DMS53 treated with DMSO at 0.1 percent for 48 hours (cell line): Measurements from ENCODE around the gene RERE.

Experiments used
- DNase-seq: peaks from one replicate; lab custom pipeline; 2025; ENCODE audit not compliant: unreplicated experiment; lab: John Stamatoyannopoulos, UW

The RERE gene

DNA sequence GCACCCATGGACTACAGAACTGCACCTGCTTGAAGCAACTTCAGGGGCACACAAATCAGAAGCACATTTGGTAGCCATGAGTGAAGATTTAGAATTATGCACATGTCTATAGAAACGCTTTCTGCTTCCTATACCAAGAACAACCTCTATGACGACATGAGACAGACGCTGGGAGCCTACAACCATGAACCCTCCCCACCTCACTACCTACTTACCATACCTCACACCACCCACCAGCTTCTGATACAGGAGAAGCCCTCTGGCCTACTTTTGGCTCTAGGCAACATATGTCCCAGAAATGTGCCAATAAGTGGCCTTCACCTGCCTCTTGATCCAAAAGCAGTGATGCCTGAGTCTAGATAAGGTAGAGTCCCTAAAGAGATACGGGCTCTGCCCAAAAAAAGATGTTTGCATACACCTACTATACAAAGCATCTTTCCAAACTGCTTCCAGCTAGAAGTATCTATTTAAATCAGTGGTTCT, 441.0 kb downstream of the RERE start:
- no peak for DNase-seq

DNA sequence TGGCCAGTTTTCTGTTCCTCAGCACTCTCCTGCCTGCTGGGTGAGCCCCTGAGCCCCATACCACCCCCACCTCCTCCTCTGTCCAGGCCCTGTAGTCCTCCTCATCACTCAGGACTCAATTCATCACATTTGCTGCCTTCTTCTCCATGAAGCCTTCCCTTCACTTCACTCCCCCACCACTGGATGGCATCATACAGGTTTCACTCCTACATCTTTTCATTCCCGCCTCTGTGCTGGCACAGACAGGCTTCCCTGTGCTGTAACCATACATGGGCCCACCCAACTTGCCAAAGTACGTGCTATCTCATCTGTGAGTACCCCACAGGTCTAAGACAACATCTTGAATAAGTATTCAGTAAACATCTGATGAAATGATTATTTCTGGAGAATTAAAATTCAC, 442.6 kb downstream of the RERE start:
- DNase-seq = peak; percentile 21

DNA sequence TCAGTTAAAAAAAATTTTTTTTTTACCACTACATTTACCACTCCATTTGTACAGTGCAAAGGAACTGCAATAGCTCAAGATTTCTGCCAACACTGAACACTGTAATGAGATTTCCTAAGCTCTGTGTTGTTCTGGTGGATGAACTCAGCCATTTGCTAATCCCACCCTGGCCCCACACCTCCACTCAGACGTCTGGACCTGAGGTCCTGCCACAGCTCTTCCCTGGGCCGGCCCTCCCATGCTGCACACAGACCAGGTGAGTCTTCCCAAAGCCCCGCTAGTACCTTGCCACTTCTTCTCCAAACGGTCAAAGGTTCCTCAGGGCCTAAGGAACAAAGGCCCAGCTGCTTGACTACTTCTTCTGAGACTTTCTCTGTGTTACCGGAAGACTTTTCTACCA, 443.1 kb downstream of the RERE start:
- no peak for DNase-seq

DNA sequence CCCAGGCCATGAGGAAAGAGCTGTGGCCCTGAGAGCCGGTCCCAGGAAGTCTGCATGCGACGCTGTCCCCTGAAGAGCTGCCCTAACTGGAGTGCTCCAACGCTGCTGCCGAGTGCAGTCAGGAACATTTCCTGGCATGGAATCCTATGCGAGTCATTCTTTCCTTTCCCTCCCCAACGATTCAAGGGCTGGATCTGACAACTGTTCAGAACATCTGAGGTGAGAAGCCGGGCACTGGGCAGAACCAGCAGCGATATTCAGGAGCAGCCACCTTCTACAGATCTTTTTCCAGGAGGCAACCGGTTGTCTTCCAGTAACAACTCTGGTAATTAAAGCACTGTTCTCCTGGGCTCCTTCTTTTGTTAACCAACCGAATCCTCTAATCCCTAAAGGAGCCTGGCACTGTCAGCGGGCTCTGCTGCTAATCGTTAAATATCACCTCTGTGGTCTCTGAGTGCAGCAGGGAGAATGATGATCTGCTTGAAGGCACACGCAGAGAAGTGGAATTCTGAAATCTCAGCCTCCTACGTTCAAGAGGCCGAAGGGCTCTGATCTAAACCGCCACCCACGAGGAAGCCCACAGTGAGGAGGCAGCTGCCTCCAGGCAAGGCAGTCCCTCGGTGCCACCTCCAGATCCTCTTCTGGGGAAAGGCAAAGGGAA, 443.7 kb downstream of the RERE start:
- no peak for DNase-seq

DNA sequence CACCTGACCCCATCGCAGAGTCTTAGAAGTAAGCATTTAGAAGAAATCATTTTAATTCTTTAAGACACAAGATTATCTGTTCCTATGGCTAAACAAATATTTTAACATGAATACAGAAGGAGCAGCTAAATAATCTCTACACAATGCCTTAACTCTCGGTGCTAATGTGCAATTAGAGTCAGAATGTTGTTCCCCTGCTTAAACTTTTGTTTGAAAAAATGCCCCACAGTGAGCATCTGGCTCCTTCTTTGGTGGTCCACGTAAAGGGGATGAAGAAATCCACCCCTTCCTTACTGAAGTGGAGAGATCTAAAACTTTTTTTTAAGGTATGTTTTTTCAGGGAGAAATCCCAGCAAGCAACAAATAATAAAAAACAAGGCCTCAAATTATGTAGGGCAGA, 444.3 kb downstream of the RERE start:
- DNase-seq = no peak

DNA sequence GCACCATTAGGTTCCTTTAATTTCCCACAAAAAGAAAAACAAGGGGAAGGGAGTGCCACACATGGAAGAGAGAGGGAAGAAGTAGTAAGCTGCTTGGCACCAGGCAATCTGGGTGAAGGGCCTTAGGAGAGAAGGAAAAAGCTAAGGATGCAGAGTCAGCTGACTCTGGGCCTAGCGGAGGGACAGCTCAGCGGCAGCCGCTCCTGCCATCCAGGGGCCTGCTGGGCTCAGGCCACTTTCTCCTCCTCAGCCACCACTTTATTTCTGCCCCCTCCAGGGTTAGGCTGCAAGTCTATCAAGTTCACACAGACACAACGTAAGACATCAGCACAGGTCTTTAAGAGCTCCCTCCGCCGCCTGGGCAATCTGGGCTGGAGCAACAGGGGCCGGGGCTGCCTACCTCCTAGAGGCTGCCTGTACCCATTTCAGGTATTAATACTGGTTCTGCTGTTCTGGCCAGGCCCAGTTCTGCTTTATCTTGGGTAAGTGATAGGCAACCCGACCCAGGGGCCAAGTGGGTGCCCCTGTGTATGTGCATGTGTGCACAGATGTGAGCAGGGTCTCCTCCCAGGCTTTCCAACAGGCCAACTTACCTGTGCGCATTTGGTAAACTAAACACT, 446.0 kb downstream of the RERE start:
- no peak for DNase-seq

DNA sequence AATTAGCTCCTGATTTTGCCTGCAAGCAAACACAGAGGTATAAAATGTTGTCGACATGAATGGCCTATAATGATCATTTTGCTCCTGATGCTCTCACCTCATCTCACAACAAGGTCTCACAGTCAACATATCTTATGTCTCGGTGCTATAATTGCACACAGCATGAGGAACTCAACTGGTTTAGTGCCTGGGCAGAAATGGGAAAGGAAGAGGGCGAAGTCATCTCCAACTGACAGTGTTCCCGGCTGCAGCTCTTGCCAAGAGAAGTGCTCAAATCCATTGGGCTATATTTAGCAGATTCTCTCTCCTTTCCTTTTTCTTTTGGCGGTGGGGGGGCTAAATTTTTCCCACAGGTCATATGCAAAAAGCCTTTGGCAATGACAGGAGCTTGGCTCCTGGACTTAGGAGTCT, 446.5 kb downstream of the RERE start:
- DNase-seq = no peak

DNA sequence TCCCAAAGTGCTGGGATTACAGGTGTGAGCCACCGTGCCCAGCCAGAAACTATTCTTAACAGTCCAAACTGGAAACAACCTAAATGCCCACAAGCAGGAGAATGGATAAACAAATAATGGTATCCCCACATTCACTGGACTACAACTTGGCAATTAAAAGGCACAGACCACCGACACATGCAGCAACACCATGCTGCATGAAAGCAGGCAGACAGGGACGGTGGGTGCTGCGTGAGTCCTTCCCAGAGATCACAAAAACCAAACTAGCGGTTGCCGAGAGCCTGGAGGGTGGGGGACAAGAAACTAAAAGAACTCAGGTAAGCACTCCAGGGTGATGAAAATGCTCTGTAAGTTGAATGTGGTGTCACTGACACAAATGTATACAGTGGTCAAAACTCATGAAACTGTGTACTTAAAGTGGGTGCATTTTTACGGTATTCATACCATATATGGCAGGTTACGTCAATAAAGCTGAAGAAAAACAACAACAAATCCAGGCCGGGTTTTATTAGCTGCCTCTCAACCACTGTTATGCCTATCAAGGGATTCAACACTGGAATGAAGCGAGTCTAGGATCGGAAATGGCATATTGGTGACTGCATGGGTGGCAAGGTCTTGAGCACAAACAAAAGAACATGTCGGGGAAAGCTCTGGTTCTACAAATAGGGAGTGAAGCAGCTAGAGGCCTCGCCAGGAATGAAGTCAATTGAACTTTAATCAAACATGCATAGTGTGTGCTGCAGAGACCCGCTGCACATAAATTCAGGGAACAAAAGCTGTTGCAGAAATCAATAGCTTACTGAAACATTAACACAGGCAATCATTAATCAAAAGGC, 447.2 kb downstream of the RERE start:
- no peak for DNase-seq

DNA sequence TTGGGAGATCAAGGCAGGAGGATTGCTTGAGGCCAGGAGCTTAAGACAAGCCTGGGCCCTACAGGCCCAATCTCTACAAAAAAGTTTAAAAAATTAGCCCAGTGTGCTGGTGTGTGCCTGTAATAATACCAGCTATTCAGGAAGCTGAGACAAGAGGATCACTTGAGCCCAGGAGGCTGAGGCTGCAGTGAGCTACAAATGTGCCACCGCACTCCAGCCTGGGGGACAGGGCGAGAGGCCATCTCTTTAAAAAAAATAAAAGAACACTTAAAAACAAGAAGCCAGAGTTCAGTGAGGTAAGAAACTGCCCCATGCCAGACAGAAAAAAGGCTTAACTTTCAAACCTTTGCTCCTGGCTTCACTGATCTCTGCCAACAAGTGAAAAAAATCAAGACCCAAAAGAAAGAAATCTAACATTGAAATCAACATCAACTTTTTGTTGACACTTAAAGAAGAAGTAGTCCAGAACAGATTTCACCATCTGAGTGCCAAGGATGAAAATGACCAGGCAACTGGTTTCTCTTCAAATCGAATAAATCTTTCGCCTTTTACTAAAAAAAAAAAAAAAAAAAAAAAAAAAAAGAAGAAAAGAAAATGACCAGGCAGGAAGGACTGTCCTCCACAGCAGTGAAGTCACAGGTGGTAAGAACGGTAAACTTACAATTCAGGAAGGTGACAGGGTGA, 448.3 kb downstream of the RERE start:
- no peak for DNase-seq

DNA sequence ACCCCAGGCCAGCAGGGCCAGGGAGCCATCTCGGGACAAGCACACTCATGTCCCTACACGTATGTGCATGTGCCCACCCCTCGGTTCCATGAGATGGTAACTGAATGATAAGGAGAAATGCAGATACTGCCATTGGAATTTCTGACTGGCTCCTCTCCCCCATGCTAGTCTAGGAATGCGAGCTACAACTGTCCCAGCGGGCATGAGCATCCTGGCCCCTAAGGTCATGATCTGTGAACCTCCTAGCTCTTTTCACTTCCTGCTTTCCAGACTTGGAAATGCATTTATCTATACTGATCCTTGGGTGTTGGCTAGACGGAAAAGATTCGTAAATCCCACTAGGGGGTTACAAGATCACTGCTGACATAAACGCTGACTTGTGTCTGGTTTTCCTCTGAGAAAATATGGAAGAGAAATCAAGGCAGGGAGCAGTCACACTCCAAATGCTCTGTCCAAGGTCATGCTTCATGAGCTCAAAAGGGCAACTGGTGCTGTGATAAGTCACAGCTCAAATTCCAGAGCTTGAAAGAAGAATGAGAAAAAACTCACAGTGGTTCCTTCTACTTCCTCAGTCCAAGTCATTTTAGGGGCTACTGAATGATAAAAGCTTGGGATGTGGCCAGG, 449.8 kb downstream of the RERE start:
- no peak for DNase-seq

DNA sequence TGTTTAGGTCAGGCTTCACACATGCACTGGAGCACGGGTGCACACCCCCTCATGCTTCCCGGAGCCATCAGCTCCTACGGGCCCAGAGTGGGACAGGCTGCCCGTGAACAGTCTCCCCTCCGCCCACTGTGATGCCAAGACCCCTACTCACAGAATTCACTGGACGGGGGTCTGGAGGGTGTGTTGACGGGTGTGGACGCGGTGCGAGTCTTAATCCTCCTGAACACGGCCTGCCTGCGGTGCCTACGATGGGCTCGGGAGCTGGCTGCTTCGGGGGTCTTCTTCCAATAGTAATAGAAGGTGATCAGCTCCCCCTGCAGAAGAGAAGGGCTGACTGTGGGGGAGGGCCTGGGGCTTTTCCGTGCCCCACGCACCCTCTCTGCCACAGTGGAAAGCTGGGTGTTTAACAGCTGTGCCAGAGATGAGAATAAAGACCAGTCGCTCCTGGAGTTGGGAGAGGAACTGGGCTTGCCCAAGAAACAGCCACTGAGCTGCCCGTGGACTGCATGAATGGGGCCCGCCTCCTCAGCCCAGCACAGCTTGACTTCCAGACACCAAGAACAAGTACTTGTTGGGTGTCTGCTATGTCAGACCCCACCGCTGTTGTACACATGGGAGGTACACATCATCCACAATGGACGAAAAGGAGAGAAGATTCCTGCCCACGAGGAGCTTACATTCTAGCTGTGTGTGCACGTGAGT, 451.6 kb downstream of the RERE start:
- no peak for DNase-seq

DNA sequence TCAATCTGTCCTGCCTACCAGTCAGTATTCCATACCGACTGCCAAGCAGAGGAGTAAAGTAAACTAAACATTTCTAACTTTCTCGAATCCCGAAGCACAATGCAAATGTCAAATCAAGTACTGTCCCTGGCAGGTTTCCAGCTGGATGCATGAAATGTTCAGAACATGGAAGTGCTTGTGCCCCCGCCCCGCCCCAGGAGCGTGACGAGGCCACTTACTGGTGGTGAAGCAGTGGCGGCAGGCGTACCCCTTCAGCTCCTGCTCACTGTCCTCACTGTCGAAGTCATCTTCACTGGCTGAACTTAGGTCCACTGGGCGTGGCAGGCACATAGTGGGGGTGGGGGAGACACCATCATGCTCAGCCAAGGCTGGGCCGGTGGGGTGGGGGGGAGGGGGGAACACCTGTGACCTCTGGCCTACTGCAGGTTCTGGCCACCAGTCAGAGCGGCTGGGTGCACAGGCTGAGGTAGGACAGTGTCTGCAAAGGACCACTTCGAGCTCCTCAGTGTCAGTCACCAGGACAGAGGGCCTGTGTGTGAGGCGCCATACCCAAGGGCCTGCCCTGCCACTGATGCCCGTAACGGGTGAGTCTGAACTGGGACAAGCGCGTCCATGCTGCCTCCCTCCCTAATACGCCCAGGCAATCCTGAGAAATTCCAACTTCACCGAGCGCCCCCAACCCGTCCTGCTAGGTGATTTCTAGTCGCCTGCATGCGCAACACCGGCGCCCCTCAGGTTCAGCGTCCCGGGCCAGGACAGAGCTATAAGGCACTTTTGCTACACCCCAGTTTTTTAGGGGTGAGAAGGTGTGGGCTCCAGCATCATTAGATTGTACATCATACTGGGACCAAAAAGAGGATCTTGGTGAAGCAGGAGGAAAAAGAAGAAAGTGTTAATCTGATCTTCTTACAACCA, 452.7 kb downstream of the RERE start:
- no peak for DNase-seq

DNA sequence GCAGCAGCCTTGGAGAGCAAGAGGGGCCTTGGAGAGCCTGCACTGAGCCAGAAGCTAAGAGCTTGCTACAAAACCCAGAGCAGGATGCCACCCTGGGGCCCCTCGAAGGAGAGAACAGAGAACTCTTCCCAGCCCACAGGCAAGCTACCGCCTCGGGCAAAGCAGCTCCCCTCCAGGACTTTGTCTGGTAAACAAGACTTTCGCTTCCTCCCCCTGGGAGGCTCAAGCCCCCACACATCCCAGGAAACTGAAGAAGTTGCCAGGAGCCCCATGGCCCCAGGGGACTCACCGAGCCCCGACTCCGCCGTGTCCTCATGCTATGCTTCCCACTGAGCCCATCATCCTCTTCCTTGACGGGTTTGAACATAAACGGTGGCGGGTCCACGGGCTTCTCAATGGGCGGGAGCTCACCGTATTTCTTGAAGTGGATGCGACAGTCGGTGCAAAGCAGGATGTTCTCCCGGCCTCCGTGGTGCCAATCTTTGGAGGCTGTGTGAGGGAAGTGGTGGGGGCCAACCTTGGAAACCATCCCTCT, 453.6 kb downstream of the RERE start:
- DNase-seq = no peak

DNA sequence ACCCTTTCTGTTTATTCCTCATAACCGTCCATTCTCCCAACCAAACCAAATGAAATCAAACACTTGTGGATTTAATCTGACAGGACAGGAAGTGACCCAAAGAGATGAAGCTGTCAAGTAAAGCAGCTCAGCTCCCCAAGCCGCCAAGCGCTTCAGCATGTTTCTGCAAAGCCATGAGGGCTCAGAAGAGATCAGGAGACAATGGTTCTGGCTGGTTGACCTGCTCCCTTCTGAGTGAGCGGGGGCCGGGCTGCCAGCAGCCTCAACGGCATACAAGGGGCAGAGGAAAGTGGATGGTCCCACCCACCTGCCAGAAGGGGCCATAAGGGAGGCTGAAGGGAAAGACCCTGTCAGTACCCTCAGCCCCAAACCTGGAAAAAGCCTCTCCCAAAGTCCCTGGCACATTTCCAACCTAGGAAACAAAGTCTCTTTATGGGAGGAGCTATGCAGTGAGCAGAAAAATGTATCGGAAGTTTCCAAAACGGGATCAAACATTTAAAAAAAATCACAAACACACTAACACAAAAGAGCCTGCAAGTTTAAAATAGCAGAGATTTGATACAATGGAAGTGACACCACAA, 454.2 kb downstream of the RERE start:
- no peak for DNase-seq

DNA sequence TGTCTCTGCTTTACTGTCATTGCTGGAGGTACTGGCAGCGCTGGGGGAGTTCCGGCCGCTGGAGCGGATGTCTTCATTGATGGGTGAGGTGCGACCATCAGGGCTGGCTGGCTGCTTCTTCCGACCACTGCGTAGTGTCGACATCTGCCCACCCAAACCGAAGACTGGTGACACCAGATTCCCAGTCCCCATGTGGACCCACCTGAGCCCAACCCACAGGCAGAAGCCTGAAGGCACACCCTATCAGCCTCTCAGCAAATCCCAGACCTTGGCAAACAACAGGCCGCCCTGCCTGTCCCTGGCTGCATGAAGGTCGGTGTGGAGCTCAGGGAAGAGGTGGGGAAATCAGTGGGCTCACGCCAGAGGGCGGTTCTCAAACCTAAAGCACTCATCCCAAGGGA, 454.7 kb downstream of the RERE start:
- no peak for DNase-seq

DNA sequence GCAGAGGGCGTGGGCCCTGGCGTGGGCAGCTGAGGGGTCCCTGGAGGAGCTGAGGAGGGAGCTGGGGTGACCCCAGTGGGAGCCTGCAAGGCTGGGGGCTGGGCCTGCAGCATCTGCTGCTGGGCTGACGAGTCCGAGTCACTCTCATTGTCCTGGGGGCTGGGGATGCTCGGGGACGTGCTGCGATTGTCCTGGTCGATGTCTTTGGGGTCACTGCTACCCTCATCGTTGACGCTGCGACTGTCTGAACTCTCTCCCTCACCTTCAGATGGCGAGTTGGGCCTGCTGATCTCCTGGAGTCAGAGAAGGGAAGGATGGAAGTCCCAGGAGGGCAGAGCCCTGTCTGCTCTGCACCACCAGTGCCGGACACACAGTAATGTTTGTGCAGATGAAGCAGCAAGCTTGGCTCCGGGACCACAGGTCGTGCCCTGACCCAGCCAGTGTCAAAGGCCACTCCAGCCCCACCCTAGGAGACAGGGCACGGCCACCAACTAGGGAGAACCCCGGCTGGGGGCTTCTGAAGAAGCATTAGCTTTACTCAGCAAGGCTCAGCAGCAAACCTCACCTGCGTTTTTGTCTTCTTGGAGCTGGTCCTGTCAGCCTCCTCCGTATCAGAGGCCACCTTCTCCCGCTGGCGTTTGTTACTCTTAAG, 456.1 kb downstream of the RERE start:
- DNase-seq = no peak

DNA sequence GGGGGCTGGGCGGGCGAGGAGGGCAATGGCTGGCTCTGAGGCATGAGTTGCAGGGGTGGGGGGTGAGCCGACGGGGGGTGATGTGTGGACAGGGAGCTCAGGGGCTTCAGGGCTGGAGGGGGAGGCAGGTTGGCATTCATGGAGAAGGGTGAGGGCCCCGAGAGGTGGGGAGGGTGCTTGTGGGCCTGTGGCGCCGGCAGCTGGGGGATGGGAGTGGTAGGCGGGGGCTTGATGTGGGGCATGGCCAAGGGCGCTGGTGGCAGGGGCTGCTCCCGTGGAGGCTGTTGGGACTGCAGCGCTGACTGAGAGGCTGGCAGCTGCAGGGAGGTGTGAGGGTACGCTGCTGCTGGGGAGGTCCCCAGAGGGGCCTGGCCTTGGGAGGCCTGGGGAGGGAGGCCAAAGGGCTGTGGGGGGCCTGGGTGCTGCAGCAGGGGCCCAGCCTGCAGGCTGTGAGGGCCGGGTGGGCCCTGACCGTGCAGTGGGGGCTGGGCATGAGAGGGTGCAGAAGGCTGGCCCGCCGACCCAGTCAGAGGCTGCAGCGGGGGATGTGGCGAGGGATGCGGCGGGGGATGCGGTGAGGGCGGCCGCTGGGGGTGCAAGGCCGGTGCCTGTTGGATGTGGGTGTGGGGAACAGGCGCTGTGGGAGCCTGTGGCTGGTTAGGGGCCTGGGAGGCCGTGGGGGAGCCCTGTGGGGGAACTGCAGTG, 456.8 kb downstream of the RERE start:
- no peak for DNase-seq
